HG03135 (cell line): ENCODE measurements around the gene ZNF518A.
"Not testable (repeated sequence)": the region's sequence is repeated elsewhere in the genome, so short reads cannot be mapped to it uniquely, and the experiment has no call there.

Source experiments
- ATAC-seq: cut with Tn5 transposase; IDR thresholded peaks from one replicate; pipeline ENCODE4 v1.9.1; 2021; ENCODE audit warnings: mild to moderate bottlenecking, moderate library complexity; ENCODE audit not compliant: unreplicated experiment

ZNF518A gene

GRCh38 chr10:96136810-96137209 lies 6.7 kb downstream of the ZNF518A start:
- ATAC-seq = no peak

GRCh38 chr10:96137567-96137966 lies 7.5 kb downstream of the ZNF518A start:
- no peak for ATAC-seq

GRCh38 chr10:96138102-96138501 lies 8.0 kb downstream of the ZNF518A start:
- no peak for ATAC-seq

- ATAC-seq = no peak
These were observed 22.3 kb downstream of the ZNF518A start for GRCh38 chr10:96152437-96152836.

GRCh38 chr10:96153070-96153469 lies 23.0 kb downstream of the ZNF518A start:
- ATAC-seq = no peak

- no peak for ATAC-seq
These were observed 35.6 kb downstream of the ZNF518A start for GRCh38 chr10:96165726-96166125.

GRCh38 chr10:96168546-96168945 lies 38.4 kb downstream of the ZNF518A start:
- ATAC-seq = no peak

- ATAC-seq = no peak
These were observed 40.1 kb downstream of the ZNF518A start for GRCh38 chr10:96170230-96170629.

GRCh38 chr10:96172666-96173065 lies 42.6 kb downstream of the ZNF518A start:
- ATAC-seq = no peak

- no peak for ATAC-seq
These were observed 46.9 kb downstream of the ZNF518A start for GRCh38 chr10:96176985-96177384.

GRCh38 chr10:96188421-96188820 lies 58.3 kb downstream of the ZNF518A start:
- no peak for ATAC-seq

GRCh38 chr10:96188916-96189315 lies 58.8 kb downstream of the ZNF518A start:
- no peak for ATAC-seq

GRCh38 chr10:96189505-96189904 lies 59.4 kb downstream of the ZNF518A start:
- not testable (repeated sequence) for ATAC-seq

- no peak for ATAC-seq
These were observed 71.4 kb downstream of the ZNF518A start for GRCh38 chr10:96201525-96201924.

- ATAC-seq = no peak
These were observed 75.5 kb downstream of the ZNF518A start for GRCh38 chr10:96205580-96205979.

- ATAC-seq = no peak
These were observed 78.2 kb downstream of the ZNF518A start for GRCh38 chr10:96208271-96208670.

- ATAC-seq = no peak
These were observed 78.8 kb downstream of the ZNF518A start for GRCh38 chr10:96208946-96209345.

- ATAC-seq = no peak
These were observed 81.7 kb downstream of the ZNF518A start for GRCh38 chr10:96211764-96212163.

GRCh38 chr10:96212911-96213310 lies 82.8 kb downstream of the ZNF518A start:
- ATAC-seq = no peak
